ENCODE data around the gene GPANK1. TPM values are rescaled to one million over a fixed set of nuclear protein-coding genes. Genes with fewer than 3 reads are reported as not detected.

Gene GPANK1
- total and polyA plus RNA-seq, 2 of the 13 experiments (the other 11 are each of a cell fraction or from before 2014, with no cell fraction given) = 15.4 to 22.8 TPM

- no peak; the same call in 1 of the 2 replicates for TF ChIP-seq ATF2 (CRISPR knock-in tag; IDR thresholded peaks at IDR 0.05)
- 0 out of 2 replicates have a peak, but pooled peaks have one; percentile 17 for TF ChIP-seq HINFP (CRISPR knock-in tag; IDR thresholded peaks at IDR 0.05; ENCODE audit: low read depth)
- peak; percentile 44; the same call in 1 of the 2 replicates for TF ChIP-seq ZNF24 (IDR thresholded peaks at IDR 0.05)
- peak; percentile 83; the same call in 1 of the 2 replicates for TF ChIP-seq SNAI1 (CRISPR knock-in tag; IDR thresholded peaks at IDR 0.05; ENCODE audit: borderline replicate concordance)
- 0 out of 2 replicates have a peak, but pooled peaks have one; percentile 44 for TF ChIP-seq ATF3 (CRISPR knock-in tag; IDR thresholded peaks at IDR 0.05)
- no peak; the same call in none of the 2 replicates for TF ChIP-seq CREBL2 (CRISPR knock-in tag; IDR thresholded peaks at IDR 0.05; ENCODE audit: borderline replicate concordance)
- peak; percentile 85 for TF ChIP-seq IKZF5 (CRISPR knock-in tag; IDR thresholded peaks at IDR 0.05)
- peak; percentile 30; the same call in 1 of the 2 replicates for TF ChIP-seq SMAD1 (CRISPR knock-in tag; IDR thresholded peaks at IDR 0.05; ENCODE audit: borderline replicate concordance, low read depth)
- TF ChIP-seq ZNF274 (CRISPR knock-in tag; IDR thresholded peaks at IDR 0.05) = peak; percentile 80
- TF ChIP-seq HNF1B (CRISPR knock-in tag; IDR thresholded peaks at IDR 0.05) = peak; percentile 62
- no peak for TF ChIP-seq SUZ12 (IDR thresholded peaks at IDR 0.05; ENCODE audit: low read depth, low read length)
- TF ChIP-seq THYN1 (CRISPR knock-in tag; IDR thresholded peaks at IDR 0.05; ENCODE audit: borderline replicate concordance, low read depth) = 0 out of 2 replicates have a peak, but pooled peaks have one; percentile 40
- peak; percentile 32; the same call in 1 of the 2 replicates for TF ChIP-seq ZSCAN25 (CRISPR knock-in tag; IDR thresholded peaks at IDR 0.05)
- no peak for TF ChIP-seq NONO (IDR thresholded peaks at IDR 0.05)
- peak; percentile 57; the same call in 1 of the 2 replicates for TF ChIP-seq NONO (CRISPR knock-in tag; conservative IDR thresholded peaks at IDR 0.05)
- peak; percentile 35; the same call in 1 of the 2 replicates for TF ChIP-seq THAP11 (CRISPR knock-in tag; IDR thresholded peaks at IDR 0.05)
- TF ChIP-seq TFDP1 (CRISPR knock-in tag; IDR thresholded peaks at IDR 0.05; ENCODE audit: borderline replicate concordance) = 0 out of 2 replicates have a peak, but pooled peaks have one; percentile 16
- no peak for TF ChIP-seq ZBTB3 (CRISPR knock-in tag; IDR thresholded peaks at IDR 0.05; ENCODE audit: borderline replicate concordance, low read depth)
Measured at GRCh38 chr6:31620586-31621319, 44.0 kb downstream of the GPANK1 start, which contains the start of gene PRRC2A (continued).

All from HepG2 (cell line).